ENCODE results near the gene OR5B21.
A peak's percentile ranks its signal among the peaks of the same experiment; 100 is the strongest.

The OR5B21 gene

GRCh38 chr11:58498464-58498863 lies 9.4 kb downstream of the OR5B21 start:
- peak; percentile 31 for DNase-seq (ENCODE audit: low read depth)
- no peak overlapping the region for H3K4me3 ChIP-seq (ENCODE audit: low read length)

DNA sequence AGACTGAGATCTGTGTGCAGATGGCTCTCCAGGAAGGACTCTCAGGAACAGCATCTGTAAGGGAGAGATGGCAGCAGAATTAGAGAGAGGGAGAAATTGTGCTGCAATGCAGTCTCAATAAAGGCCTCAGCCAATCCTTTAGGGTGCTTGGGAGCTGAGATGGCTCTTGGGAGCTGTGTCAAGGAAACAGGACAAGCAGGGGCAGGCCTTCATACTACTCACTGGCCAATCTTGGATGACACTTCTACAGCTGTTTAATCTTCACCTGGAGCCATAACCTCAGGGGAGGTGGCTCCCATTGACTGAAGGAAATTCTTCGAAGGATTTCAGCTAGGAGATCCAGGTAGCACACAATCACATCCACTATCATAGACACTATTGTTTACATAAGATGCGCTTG lies 10.0 kb downstream of the OR5B21 start:
- H3K4me3 ChIP-seq (ENCODE audit: low read length): no peak overlapping the region
- no peak for DNase-seq (ENCODE audit: low read depth)
- TF ChIP-seq CTCF (conservative IDR thresholded peaks at IDR 0.05; ENCODE audit: low read length): no peak

More at GRCh38 chr11:58498464-58498863, 9.4 kb downstream of the OR5B21 start:
- TF ChIP-seq CTCF (conservative IDR thresholded peaks at IDR 0.05; ENCODE audit: low read length): no peak

DNA sequence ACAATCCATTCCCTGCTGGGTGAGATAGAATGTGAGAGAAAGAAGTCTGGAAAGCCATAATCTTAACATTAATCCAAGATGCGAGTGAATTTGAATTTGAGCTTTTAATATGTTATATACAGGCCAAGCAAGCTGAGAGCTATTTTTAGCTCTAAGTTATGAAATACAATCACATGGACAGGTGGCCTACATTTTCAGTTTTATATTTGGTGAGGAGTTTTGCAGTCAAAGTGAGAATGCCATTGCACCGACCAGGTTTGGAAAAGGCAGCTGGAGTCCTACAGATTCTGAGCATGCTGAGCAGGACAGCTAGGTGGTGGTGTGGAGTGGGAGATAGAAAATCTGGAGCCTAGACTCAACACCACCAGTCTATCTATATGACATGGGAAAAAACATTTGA lies 12.0 kb downstream of the OR5B21 start:
- H3K4me3 ChIP-seq (ENCODE audit: low read length): no peak overlapping the region
- DNase-seq (ENCODE audit: low read depth): no peak
- TF ChIP-seq CTCF (conservative IDR thresholded peaks at IDR 0.05; ENCODE audit: low read length): no peak

- H3K4me3 ChIP-seq (ENCODE audit: low read length): no peak overlapping the region
- TF ChIP-seq CTCF (conservative IDR thresholded peaks at IDR 0.05; ENCODE audit: low read length): no peak
- peak; percentile 62 for DNase-seq (ENCODE audit: low read depth)
Measured at GRCh38 chr11:58494101-58494500, 13.8 kb downstream of the OR5B21 start.

DNA sequence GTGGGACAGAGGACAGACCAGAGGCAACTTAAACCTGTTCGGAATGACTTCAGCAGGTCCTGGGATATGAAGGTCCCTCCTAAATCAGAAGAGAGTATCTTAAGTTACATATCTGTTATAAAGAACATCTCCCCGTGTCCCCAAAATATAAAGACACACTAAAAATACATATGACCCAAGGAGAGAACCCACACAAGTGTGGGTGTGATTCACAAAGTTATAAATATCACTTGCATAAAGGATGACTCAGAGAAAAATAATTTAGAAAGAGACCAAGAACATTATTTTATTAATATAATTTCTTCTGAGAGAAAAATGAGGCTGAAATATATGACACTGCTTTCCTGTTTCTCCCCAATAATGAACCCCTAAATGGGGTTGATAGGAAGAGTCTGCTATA lies 14.2 kb downstream of the OR5B21 start:
- TF ChIP-seq CTCF (conservative IDR thresholded peaks at IDR 0.05; ENCODE audit: low read length): no peak
- no peak for DNase-seq (ENCODE audit: low read depth)

DNA sequence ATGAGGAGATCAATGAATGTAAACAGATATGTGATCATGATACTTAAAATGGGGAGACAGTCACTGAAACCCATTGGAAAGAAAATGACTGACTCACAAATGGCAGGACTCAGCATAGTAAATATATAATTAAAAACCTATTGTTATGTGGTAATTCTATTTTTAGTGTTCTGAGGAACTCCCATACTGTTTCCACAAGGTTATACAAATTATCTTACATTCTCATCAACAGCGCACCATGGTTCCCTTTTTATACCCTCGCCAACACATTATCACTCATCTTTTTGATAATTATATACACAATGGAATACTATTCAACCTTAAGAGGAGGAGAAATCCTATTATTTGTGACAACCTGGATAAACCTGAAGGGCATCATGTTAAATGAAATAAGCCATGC lies 17.1 kb downstream of the OR5B21 start:
- no peak for TF ChIP-seq CTCF (conservative IDR thresholded peaks at IDR 0.05; ENCODE audit: low read length)
- H3K4me3 ChIP-seq (ENCODE audit: low read length): no peak overlapping the region
- DNase-seq (ENCODE audit: low read depth): no peak

More for the DNA sequence above, 14.2 kb downstream of the OR5B21 start:
- H3K4me3 ChIP-seq (ENCODE audit: low read length): no peak overlapping the region

DNA sequence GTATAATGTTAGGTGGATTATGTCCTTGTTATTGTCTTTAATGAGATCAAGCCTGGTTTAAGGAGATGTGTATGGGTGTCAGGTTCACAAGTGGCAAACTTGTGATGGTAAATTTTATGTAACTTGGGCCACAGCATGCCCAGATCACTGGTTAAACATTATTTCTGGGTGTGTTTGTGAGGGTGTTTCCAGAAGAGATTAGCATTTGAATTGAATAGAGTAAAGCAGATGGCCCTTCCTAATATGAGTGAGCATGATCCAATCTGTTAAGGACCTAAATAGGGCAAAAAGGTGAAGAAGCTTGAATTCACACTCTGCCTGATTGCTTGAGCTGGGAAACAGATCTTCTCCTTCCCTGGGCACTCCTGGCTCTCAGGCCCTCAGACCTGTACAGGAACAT lies 20.7 kb downstream of the OR5B21 start:
- no peak for TF ChIP-seq CTCF (conservative IDR thresholded peaks at IDR 0.05; ENCODE audit: low read length)

More for the DNA sequence above, 20.7 kb downstream of the OR5B21 start:
- DNase-seq (ENCODE audit: low read depth): no peak
- no peak overlapping the region for H3K4me3 ChIP-seq (ENCODE audit: low read length)

Measured in AG10803 (cell line).